Fibroblast of villous mesenchyme (primary cell): Measurements from ENCODE around the gene DPYD. TPM values are rescaled to one million over a fixed set of nuclear protein-coding genes. Genes with fewer than 3 reads are reported as not detected.
A peak's percentile ranks its signal among the peaks of the same experiment; 100 is the strongest.
"Not testable (repeated sequence)": the region's sequence is repeated elsewhere in the genome, so short reads cannot be mapped to it uniquely, and the experiment has no call there.

Experiments used
- DNase-seq: peaks from one replicate; pipeline ENCODE4 v3.0.0-alpha.2; 2010; ENCODE audit warnings: low read depth
- H3K4me3 ChIP-seq: 2 replicates; pipeline ENCODE4 v1.5.1; 2011; ENCODE audit warnings: low read depth, mild to moderate bottlenecking, low read length
- CTCF ChIP-seq: IDR thresholded peaks from 2 replicates; pipeline ENCODE4 v1.5.1; 2012; ENCODE audit warnings: low read depth, mild to moderate bottlenecking, low read length; ENCODE audit not compliant: insufficient read depth
- total RNA-seq: library from RNA; depleted of rRNA; stranded (reverse); fragments of >200 nt; gene quantifications from 2 replicates; pipeline ENCODE4 v1.2.3, GENCODE V29; 2012

DPYD gene
- total RNA-seq, 1 donor = 48.4 TPM

GRCh38 chr1:97252925-97253324, 667.9 kb downstream of the DPYD start:
- no peak overlapping the region for H3K4me3 ChIP-seq
- no peak for TF ChIP-seq CTCF
- DNase-seq = no peak

- peak; percentile 50 for DNase-seq
Observed at GRCh38 chr1:97252076-97252475, 668.8 kb downstream of the DPYD start.

GRCh38 chr1:97247196-97247595, 673.6 kb downstream of the DPYD start:
- no peak for TF ChIP-seq CTCF
- no peak overlapping the region for H3K4me3 ChIP-seq
- peak; percentile 16 for DNase-seq

More at GRCh38 chr1:97252076-97252475, 668.8 kb downstream of the DPYD start:
- TF ChIP-seq CTCF = no peak
- H3K4me3 ChIP-seq = no peak overlapping the region

- no peak for DNase-seq
- TF ChIP-seq CTCF = no peak
- no peak overlapping the region for H3K4me3 ChIP-seq
Observed at GRCh38 chr1:97245682-97246081, 675.2 kb downstream of the DPYD start.

GRCh38 chr1:97245026-97245425, 675.8 kb downstream of the DPYD start:
- TF ChIP-seq CTCF = no peak
- no peak for DNase-seq
- H3K4me3 ChIP-seq = no peak overlapping the region

GRCh38 chr1:97243973-97244560, 676.8 kb downstream of the DPYD start:
- peak; percentile 37 for DNase-seq
- H3K4me3 ChIP-seq = no peak overlapping the region
- peak; percentile 42 for TF ChIP-seq CTCF

GRCh38 chr1:97238816-97239215, 682.0 kb downstream of the DPYD start:
- H3K4me3 ChIP-seq = no peak overlapping the region
- DNase-seq = no peak
- TF ChIP-seq CTCF = no peak

- DNase-seq = not testable (repeated sequence)
Observed at GRCh38 chr1:97231354-97231753, 689.5 kb downstream of the DPYD start.

More at GRCh38 chr1:97231354-97231753, 689.5 kb downstream of the DPYD start:
- H3K4me3 ChIP-seq = not testable (repeated sequence)
